GM19468 (cell line): ENCODE measurements around the gene RCC2.
A peak's percentile ranks its signal among the peaks of the same experiment; 100 is the strongest.
"Not testable (repeated sequence)": the region's sequence is repeated elsewhere in the genome, so short reads cannot be mapped to it uniquely, and the experiment has no call there.

Source experiments
- ATAC-seq: cut with Tn5 transposase; IDR thresholded peaks from one replicate; pipeline ENCODE4 v1.9.1; 2021; ENCODE audit warnings: mild to moderate bottlenecking, moderate library complexity, moderate number of reproducible peaks; ENCODE audit not compliant: unreplicated experiment; ENCODE audit errors: extremely low read depth

Gene RCC2

DNA sequence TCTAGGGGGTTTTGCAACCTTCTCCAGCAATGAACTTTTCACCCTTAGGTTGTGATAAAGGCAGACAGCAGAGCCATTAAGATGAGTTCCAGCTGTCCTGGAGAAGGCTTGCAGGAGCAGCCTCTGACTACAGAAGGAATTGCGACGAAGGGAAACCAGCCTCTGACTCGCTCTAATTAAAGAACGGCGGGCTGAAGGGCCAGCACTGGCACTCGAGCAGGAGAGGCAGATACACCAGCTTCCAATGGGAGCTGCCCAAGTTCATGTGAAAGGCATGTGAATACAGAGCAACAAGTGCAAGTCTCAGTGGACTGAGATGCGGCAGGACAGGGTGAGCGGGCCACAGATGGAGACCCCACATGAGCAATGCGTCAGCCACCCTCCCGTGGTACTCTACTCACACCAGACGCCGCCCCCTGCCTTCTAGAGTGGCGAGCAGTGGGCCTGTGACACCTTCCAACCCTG is 15.7 kb downstream of the RCC2 start:
- no peak for ATAC-seq

DNA sequence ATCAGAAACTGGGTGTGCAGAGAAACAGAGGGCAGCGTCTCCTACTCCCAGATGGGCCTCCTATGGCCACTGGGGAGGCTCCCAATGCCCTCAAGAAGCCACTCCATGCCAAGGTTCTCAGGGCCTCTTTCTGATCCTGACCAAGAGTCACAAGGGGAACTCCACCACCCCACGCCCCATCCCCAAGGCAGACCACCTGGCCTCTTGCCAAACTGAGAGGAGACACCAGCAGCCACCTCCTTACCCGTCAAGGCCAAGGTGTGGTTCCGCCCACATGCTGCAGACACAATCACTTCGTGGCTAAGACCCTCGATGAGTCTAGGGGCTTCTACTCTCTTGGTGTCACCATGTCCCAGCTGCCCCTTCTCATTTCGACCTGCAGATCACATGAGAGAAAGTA is 17.0 kb downstream of the RCC2 start:
- ATAC-seq = no peak

DNA sequence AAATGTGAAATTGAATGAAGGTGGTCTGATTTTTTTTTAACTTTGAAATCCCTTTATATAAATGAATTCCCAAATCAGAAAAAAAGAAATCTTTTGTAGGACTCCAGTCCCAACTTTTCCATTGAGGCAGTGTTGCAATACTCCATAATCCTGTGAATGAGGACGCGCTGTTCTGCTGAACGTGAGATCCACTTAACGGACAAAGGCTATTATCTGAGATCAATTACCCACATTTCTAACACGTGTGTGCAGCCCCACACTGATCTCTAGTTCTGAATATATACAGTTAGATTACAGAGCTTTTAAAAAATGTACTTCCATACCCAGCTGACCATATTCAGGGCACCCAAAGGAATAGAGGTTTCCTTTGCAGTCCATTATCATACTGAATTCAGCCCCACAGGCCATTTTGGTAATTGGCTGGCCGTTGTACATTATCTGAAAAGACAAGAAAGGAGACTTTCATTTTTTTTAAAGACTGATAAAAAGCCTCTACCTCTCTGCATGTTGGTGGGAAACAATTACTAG is 19.0 kb downstream of the RCC2 start:
- no peak for ATAC-seq

DNA sequence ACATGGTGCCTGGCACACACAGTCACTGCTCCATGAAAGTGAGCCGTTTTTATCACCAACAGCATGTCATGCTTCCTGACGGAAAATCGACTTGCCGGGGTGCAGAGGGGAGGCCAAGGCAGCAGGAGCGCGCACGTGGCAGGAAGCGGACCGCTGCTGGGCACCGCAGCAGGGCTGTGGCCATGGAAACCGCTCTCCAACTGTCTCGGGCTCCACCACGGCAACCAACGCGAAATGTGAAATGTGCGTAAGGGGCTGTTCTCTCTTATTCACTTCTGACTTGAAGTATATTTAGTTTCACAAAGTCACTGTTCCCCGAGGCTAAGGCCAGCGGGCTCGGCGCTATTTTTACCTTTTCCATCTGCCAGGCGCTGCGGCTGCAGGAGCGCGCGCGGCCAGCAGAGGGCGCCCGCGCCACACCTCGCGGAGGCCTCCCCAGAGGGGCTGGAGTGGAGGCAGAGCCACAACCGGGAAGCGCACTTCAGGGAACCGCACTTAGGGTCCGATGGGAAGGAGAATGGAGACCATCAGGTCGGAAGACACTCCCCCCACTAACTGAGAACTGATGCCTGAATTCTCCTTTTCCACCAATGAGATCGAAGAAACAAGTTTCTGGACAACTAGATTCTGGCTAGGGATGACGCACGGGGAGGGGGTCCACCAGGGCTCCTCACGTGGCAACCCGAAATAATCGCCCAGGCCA is 19.7 kb downstream of the RCC2 start:
- peak; percentile 39 for ATAC-seq

DNA sequence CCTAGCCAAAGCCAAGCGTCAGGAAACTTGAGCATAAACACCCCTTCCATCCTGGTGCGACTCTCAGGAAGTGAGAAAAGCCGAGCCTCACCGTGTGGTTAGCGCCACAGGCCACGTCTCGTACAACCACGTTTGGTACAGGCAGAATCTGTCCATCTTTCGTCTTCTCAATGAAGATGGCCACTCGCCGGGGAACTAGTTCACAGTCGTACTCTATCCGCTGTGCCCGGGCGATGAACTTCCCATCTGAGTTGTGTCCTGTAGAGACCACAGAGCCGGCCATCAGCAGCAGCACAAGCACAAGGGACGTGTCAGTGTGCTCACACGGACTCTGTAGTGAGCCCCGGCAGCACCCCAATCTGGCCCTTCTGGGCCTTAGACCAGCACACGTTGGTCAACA is 23.1 kb downstream of the RCC2 start:
- ATAC-seq = no peak

DNA sequence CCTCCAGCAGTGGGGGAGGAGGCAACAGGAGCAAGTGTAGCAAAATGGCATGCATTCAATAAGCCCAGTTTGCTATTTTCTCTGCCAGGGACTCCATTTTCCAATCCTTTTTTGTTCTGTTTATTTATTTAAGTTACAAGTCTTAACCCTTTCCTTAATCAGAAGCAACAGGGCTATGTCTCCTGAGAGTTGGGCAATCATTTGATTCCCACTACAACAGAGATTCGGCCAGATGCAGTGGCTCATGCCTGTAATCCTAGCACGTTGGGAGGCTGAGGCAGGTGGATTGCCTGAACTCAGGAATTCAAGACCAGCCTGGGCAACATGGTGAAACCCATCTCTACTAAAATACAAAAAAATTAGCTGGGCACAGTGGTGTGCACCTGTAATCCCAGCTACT is 25.5 kb downstream of the RCC2 start:
- no peak for ATAC-seq

DNA sequence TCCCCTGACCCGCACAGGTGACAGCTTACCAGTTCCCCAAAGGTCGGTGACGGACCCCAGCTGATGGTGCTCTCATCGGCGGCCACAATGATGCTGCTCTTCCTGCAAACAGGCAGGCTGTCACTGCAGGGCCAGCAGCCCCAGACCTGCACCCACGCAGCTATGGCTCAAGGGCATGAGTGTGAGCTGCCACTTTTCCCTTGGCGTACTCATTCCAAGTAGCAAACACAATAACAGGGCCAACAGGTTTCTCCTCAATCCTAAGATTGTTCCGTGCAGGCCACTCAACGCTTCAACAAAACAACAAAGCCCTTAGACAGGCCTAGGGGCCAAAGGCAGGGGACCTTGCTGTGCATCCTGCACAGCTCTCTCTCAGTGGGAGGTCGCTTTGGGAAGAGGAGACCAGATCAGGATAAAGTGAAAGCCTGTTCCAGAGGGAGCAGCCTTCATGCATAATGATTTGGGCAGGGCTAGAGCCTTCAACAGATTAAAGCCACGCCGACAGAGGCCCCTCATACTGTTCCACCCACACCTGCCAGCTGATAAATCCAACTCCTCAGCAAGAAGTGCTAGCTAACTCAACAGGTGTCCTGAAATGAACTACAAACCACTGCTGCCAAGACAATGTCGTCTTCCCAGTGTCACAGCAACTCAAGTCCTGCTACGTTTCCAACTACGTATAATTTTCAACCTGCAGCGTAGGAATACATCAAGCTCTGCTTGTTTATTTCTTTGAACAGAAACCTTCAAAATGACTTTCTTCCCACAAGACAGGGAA is 27.2 kb downstream of the RCC2 start:
- ATAC-seq = no peak

DNA sequence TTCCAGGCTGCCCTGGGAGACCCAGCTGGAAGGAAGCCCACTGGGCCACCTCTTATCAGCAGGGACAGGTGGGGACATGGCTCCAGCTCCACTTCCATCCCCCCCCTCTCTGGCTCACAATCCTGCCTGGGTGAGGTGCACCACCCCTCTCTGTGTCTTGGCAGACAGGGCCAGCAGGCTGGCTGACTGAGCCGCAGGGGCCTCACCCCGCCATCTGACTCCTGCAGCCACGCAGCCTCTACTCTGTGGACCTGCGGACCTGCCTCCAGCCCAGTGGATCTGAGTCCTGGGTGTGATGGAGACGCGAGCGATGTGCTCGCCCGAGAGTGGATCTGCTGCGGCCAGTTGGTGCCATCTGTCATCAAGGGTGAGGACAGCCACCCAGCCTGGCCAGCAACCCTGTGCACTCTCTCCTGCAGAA is 30.1 kb downstream of the RCC2 start:
- ATAC-seq = no peak

DNA sequence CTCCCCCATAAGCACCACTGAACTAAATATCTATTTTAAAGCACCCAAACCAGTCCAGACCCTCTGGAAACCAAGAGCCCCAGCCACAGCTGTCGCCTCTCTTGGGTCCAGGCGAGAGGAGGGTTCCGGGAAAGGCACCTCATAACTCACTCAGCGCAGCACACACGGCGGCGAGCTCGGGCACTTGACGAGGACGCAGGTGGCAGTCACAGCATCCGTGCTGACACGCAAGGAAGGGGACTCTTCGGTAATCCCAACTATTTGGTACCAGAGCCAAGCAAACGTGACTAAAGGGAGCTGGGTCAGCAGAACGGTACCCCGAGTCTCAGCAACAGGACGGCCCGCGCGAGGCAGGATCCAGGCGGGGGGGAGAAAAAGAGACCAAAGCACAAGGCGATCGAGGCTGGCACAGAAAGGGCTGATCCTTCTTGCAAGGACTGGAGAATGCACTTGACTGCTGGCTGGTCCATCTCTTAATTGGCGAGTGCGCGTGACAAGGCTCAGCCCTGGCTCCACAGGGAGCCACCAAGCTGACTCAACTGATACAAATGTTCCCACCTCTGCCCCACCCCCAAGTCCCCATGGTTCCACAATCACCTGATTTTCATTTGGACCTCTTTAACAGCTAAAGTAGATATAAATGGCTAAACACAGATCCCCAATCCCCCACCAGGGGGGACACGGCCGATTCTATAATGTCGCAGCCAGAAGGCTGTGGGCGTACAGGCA is 31.5 kb downstream of the RCC2 start:
- ATAC-seq = not testable (repeated sequence)

DNA sequence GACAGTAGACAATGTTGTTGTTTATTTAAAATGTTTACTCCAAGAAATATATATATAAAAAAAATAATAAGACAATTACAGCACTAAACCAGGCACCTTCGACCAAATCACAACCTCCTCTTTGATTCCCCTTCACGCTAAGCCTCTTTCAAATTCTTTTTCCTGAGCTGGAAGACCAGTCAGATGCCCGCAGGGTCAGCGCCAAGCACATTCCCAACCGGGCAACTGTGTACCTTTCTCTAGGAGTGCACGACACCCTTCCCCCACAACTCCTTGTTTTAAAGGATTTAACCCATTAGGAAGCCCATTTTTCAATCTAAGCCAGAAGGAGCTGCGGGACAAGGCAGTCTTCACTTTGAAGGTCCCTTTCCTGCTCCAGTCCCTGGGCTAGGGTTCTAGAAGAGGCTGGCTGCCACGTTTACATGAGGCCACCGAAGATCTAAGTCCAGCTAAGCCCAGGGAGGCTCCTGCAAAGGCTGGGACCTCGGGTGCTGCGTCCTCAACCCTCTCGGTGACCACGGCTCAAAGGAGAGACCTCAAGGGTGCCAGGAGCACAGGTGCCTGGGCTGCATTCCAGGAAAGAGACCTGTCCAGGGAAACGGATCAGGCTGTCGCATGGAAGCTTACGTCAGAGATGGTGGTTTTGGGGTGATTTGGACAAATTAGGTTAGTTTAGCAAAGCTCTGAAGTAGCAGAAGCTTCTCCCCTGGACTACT is 32.6 kb downstream of the RCC2 start:
- ATAC-seq = not testable (repeated sequence)

DNA sequence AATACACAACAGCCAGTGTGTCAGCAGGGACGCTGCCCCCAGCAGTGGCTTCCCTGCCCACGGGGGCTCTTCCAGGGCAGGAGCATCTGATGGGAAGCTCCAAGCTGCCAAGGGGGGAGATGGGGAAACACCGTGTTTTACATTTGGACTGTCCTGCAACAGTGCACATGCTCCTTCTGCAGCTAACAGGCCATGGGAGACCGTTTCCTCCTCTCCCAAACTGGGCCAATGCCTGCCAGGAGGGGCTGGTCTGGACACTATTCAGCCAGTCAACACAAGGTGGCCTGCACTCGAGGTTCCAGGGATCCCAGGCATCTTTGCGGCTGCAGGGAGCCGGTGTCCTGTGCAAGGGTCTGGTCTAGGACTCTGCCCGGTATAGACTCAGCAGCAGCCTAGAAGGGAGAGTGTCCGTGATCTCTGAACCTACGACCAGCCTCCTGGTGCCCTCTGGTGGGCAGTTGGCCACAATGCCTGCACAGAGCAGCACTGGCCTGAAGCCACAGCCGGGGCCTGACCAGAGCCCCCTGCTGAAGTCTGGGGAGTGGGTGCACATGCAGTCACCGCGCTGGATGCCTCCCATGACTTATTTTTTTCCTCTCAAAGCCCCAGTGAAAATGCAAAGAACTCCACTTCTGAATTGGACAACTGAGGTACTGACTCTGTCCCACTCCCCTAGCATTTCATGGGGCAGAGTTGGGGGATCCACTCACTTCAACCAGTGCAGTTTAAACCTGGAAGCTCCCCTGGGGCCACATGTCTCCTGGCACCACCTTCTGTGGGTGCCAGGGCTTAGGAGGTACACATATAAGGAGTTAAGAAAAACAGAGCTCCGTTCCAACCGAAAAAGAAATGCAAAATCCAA is 33.3 kb downstream of the RCC2 start:
- no peak for ATAC-seq

DNA sequence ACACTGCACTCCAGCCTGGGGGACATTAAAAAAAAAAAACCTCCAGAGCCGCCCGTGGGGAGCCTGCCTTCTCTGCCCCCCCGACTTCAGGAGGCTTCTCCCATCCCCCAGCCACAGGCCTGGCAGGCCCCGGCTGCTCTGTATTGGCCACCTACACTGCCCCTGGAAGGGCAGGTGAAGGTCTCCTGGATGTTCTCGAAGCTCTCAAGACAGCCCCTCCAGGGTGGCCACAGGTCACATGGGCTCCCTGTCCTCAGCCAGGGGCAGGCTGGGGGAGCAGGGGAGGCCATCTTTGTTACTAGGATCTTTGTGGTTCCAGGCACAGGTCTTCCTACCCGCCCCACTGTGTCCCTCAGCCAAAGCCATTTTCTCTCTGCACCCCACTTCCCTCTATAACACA is 34.7 kb downstream of the RCC2 start:
- ATAC-seq = no peak

DNA sequence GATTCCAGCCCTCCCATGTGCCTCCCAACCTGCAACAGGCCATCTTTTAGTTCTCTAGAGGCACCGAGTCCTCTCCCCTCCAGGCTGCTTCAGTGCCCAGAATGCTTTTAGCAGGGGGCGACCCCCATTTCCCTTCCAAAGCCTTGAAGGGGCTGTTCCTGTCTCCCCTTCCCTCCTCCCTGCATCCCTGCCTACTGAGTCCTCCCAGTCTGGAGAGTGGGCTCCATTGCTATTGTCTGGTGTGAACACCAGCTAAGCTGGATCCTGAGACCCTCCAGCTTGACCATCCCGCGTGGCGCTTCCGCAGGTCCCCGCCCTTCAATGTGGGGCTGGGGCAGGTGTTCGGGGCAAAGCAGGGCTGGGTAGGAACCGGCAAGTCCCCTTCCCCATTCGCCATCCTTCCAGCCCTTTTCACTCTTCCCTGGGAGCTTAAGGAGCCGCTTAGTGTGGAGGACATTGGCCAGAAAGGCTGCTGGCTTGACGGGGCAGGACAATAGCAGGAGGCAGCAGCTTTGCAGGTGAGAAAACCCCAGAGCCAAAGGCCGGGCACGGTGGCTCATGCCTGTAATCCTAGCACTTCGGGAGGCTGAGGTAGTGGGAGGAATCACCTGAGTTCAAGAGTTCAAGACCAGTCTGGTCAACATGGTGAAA is 35.3 kb downstream of the RCC2 start:
- no peak for ATAC-seq

DNA sequence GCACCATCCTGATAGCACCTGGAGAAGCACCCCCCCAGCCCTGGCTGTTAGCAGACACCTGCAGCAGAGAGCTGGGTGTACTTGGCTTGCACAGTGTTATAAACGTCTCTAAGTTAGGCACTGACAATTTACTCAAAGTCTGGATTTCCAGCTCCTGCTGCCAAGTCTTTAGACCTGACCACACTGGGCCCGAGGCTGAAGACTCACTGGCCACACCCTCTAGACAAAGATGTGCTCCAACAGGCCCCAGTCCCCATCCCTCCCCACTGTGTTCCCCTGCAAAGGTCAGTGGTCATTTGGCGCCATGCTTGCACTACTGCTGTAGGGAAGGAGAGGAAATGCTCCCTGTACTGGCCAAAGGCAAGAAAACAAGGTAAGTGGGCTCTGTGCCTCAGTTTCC is 36.4 kb downstream of the RCC2 start:
- no peak for ATAC-seq

DNA sequence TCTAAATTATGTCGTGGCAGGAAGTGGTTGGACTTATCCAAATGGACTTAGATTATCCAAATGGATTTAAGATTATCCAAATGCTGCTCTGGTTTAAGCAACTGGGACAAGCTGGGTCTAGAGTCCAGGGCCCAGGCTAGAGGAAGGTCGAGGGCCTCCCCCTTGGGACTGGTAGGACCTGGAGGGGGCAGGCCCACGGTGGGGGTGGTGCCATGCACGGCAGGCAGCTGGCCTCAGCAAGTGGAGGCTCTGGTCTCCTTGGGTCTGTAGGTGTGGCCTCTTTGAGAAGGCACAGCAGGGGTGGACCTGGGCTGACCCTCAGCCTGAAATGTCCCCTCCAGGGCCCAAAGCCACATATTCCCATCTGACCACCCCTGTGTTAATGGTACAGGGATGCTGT is 37.6 kb downstream of the RCC2 start:
- ATAC-seq = no peak

DNA sequence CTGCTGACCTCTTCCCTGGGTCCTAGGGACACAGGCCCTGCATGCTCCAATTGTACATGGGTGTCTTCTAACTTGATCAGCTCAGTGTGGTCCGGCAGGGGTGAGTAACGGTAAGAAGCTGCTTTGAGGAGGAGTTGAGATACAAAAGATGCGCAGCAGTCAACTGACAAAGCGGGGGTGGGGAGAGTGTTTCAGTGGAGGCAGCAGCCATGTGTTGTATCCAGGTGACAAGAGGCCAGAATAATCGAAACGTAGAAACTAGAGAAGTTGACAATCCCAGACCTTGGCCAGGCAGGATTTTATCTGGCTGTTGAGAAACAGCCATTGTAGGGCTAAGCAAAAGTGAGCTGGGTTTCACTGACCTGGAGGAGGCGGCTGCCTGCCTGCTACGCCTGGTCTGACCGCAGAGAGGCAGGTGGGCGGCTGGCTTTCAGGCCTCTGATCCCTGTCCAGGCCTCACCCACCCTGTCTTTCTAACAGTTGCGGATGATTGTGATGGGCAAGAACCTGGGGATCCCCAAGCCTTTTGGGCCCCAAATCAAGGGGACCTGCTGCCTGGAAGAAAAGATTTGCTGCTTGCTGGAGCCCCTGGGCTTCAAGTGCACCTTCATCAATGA is 38.6 kb downstream of the RCC2 start:
- no peak for ATAC-seq

DNA sequence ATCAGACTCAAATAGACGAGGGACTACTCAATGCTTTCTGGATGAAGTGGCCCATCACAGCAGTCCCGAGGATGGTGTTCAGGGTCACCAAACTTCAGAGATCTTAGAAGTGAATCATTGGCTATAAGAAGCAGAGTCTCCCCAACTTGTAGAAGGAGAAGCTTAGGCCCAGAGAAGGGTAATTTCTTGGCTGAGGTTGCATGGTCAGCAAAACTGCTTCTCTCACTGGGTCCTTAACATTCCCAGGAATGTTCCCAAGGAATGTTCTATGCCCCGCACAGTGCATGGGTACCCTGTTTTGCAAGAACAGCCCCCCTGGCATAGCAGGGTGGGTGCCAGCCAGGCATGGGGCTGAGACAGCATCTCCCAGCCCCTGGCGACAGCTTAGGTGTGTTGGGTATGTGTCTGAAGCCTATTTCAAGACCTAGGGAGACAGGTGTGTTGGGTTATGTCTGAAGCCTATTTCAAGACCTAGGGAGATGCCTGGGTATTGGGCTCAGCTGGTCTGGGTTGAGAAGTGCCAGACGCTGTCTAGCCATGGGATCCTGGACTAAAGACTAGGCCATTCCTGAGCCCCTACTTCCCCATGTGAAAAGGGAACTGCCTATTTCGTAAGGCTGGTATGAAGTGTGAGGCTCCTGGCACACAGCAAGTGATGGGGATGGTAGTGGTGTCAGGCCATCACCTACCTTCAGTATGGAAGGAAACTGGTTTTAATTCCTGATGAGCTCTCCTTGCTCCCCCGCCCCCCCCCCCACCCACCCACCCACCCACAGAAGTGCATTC is 41.4 kb downstream of the RCC2 start:
- no peak for ATAC-seq

DNA sequence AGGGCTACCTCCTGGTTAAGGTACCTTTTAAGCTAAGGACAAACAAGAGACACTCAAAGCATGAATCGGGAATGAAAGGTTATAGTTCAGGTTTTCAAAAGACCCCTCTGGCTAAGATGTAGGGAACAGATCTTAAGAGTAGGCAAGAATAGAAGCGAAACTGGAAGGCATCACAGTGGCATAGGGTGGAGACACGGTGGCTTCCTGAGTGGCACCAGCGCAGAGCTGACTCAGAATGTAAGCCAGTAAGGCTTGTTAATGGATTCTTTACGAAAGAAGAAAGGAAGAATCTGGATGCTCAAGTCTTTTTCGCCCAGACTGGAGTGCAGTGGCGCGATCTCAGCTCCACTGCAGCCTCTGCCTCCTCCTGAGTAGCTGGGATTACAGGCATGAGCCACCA is 46.2 kb downstream of the RCC2 start:
- ATAC-seq = no peak
